Measurements from ENCODE around the gene TMEM14B. TPM values are rescaled to one million over a fixed set of nuclear protein-coding genes. Genes with fewer than 3 reads are reported as not detected.

The TMEM14B gene
- total RNA-seq, 1 experiment from 2014 or later: 82.9 TPM

GRCh38 chr6:10745116-10745515, 2.5 kb upstream of the TMEM14B start:
- POLR2A ChIA-PET: no interaction called here
- H3K9me3 Mint-ChIP-seq: peaks cover 8% of the 10 kb centered on the region
- CTCF ChIA-PET: no interaction called here
- no peak overlapping the region for H3K4me3 Mint-ChIP-seq
- H3K4me1 Mint-ChIP-seq: peaks cover 41% of the 10 kb centered on the region
- no peaks in the 10 kb centered on the region for H3K27me3 Mint-ChIP-seq (ENCODE audit: low read depth)
- no peak for TF ChIP-seq ZNF423 (CRISPR knock-in tag; IDR thresholded peaks at IDR 0.05)
- TF ChIP-seq TEAD4 (CRISPR knock-in tag; IDR thresholded peaks at IDR 0.05): no peak
- TF ChIP-seq ZNF232 (CRISPR knock-in tag; IDR thresholded peaks at IDR 0.05): no peak
- TF ChIP-seq NFE2L1 (CRISPR knock-in tag; IDR thresholded peaks at IDR 0.05): no peak
- no peak for TF ChIP-seq ZNF263 (CRISPR knock-in tag; IDR thresholded peaks at IDR 0.05; ENCODE audit: low read depth)
- no peak for TF ChIP-seq PREB (CRISPR knock-in tag; IDR thresholded peaks at IDR 0.05; ENCODE audit: borderline replicate concordance)
- no peak for TF ChIP-seq CREM (CRISPR knock-in tag; IDR thresholded peaks at IDR 0.05)
- TF ChIP-seq JUN (CRISPR knock-in tag; IDR thresholded peaks at IDR 0.05): no peak
- TF ChIP-seq MXD4 (CRISPR knock-in tag; IDR thresholded peaks at IDR 0.05; ENCODE audit: borderline replicate concordance): no peak
- TF ChIP-seq, protein P1, sequence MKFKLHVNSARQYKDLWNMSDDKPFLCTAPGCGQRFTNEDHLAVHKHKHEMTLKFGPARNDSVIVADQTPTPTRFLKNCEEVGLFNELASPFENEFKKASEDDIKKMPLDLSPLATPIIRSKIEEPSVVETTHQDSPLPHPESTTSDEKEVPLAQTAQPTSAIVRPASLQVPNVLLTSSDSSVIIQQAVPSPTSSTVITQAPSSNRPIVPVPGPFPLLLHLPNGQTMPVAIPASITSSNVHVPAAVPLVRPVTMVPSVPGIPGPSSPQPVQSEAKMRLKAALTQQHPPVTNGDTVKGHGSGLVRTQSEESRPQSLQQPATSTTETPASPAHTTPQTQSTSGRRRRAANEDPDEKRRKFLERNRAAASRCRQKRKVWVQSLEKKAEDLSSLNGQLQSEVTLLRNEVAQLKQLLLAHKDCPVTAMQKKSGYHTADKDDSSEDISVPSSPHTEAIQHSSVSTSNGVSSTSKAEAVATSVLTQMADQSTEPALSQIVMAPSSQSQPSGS (CRISPR knock-in tag; IDR thresholded peaks at IDR 0.05; ENCODE audit: borderline replicate concordance, low read depth): no peak
- no peak for TF ChIP-seq GTF2I (CRISPR knock-in tag; conservative IDR thresholded peaks at IDR 0.05)
- no peak for TF ChIP-seq STAT6 (CRISPR knock-in tag; conservative IDR thresholded peaks at IDR 0.05; ENCODE audit: low read depth)
- TF ChIP-seq CBFB (CRISPR knock-in tag; IDR thresholded peaks at IDR 0.05; ENCODE audit: low read depth): no peak
- TF ChIP-seq, protein P2, sequence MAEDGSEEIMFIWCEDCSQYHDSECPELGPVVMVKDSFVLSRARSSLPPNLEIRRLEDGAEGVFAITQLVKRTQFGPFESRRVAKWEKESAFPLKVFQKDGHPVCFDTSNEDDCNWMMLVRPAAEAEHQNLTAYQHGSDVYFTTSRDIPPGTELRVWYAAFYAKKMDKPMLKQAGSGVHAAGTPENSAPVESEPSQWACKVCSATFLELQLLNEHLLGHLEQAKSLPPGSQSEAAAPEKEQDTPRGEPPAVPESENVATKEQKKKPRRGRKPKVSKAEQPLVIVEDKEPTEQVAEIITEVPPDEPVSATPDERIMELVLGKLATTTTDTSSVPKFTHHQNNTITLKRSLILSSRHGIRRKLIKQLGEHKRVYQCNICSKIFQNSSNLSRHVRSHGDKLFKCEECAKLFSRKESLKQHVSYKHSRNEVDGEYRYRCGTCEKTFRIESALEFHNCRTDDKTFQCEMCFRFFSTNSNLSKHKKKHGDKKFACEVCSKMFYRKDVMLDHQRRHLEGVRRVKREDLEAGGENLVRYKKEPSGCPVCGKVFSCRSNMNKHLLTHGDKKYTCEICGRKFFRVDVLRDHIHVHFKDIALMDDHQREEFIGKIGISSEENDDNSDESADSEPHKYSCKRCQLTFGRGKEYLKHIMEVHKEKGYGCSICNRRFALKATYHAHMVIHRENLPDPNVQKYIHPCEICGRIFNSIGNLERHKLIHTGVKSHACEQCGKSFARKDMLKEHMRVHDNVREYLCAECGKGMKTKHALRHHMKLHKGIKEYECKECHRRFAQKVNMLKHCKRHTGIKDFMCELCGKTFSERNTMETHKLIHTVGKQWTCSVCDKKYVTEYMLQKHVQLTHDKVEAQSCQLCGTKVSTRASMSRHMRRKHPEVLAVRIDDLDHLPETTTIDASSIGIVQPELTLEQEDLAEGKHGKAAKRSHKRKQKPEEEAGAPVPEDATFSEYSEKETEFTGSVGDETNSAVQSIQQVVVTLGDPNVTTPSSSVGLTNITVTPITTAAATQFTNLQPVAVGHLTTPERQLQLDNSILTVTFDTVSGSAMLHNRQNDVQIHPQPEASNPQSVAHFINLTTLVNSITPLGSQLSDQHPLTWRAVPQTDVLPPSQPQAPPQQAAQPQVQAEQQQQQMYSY (CRISPR knock-in tag; IDR thresholded peaks at IDR 0.05): no peak
- no peak for TF ChIP-seq GABPB1 (CRISPR knock-in tag; IDR thresholded peaks at IDR 0.05)
- no peak for TF ChIP-seq ZBTB43 (CRISPR knock-in tag; IDR thresholded peaks at IDR 0.05)
- no peak for TF ChIP-seq ZNF219 (CRISPR knock-in tag; IDR thresholded peaks at IDR 0.05; ENCODE audit: borderline replicate concordance)
- no peak for TF ChIP-seq FOXJ3 (CRISPR knock-in tag; IDR thresholded peaks at IDR 0.05; ENCODE audit: borderline replicate concordance)
- no peak for TF ChIP-seq FOXK1 (CRISPR knock-in tag; IDR thresholded peaks at IDR 0.05)
- peak overlapping the region; percentile 93 for H3K27ac Mint-ChIP-seq
- DNase-seq (ENCODE audit: low spot score) (no peak), ATAC-seq (no peak)
- H3K36me3 Mint-ChIP-seq: peaks cover 16% of the 10 kb centered on the region
